Activated CD8-positive, alpha-beta memory T cell treated with anti-CD3 and anti-CD28 coated beads, Interleukin-2, amount 50 U/mL, for 48 hours (primary cell): Measurements from ENCODE around the gene MAPK6.

Experiments
- DNase-seq: peaks from one replicate; pipeline ENCODE4 v3.0.0-alpha.2; 2020

MAPK6 gene

GRCh38 chr15:52107238-52107637 lies 88.2 kb downstream of the MAPK6 start:
- no peak for DNase-seq

GRCh38 chr15:52109559-52110451 lies 90.8 kb downstream of the MAPK6 start:
- no peak for DNase-seq

GRCh38 chr15:52111517-52112202 lies 92.6 kb downstream of the MAPK6 start:
- DNase-seq, result no peak

GRCh38 chr15:52112203-52112750 lies 93.3 kb downstream of the MAPK6 start:
- peak; percentile 70 for DNase-seq

- DNase-seq, result no peak
Observed at GRCh38 chr15:52113235-52113634, 94.2 kb downstream of the MAPK6 start.

- no peak for DNase-seq
Observed at GRCh38 chr15:52113708-52114107, 94.7 kb downstream of the MAPK6 start.

- no peak for DNase-seq
Observed at GRCh38 chr15:52114261-52115055, 95.4 kb downstream of the MAPK6 start.

- DNase-seq, result no peak
Observed at GRCh38 chr15:52115598-52116427, 96.8 kb downstream of the MAPK6 start.
